Stomach smooth muscle (tissue), 2 donors: ENCODE measurements around the gene MATR3.
"Not testable (repeated sequence)": the region's sequence is repeated elsewhere in the genome, so short reads cannot be mapped to it uniquely, and the experiment has no call there.

Experiments
- H3K27ac ChIP-seq: one replicate; pipeline ENCODE4 v1.7.0; 2013; ENCODE audit warnings: mild to moderate bottlenecking, low read length, inconsistent platforms
- H3K27me3 ChIP-seq, 2 donors: one replicate each; pipeline ENCODE4 v1.7.0; 2013; ENCODE audit warnings: low read length in 2 of 2; ENCODE audit not compliant: insufficient read depth in 2 of 2, control insufficient read depth in 1 of 2
- H3K36me3 ChIP-seq, 2 donors: one replicate each; pipeline ENCODE4 v1.7.0; 2013; ENCODE audit warnings: low read length in 2 of 2; ENCODE audit not compliant: control insufficient read depth in 2 of 2, insufficient read depth in 2 of 2
- H3K4me1 ChIP-seq: one replicate; pipeline ENCODE4 v1.7.0; 2013; ENCODE audit warnings: low read length; ENCODE audit not compliant: control insufficient read depth, insufficient read depth
- H3K4me3 ChIP-seq, 2 donors: one replicate each; pipeline ENCODE4 v1.7.0; 2013; ENCODE audit warnings: low read length in 2 of 2
- H3K9ac ChIP-seq, 2 donors: one replicate each; pipeline ENCODE4 v1.7.0; 2013; ENCODE audit warnings: low read length in 2 of 2, mild to moderate bottlenecking in 1 of 2
- H3K9me3 ChIP-seq, 2 donors: one replicate each; pipeline ENCODE4 v1.7.0; 2013; ENCODE audit warnings: low read length in 2 of 2; ENCODE audit not compliant: control insufficient read depth in 2 of 2
- donor health status: healthy.
- donor health status: Pancreatic carcinoma.

MATR3 gene

GRCh38 chr5:139262742-139263445, 30.6 kb upstream of the MATR3 start:
- Histone ChIP-seq H3K4me1 (peaks cover 8% of the 10 kb centered on the region), H3K27me3 (no peaks in the 10 kb centered on the region), H3K27ac (peak overlapping the region; percentile 37), H3K36me3 (no peaks in the 10 kb centered on the region), H3K9ac (peak overlapping the region; percentile 39 to 58), H3K4me3 (no peak overlapping the region), H3K9me3 (no peaks in the 10 kb centered on the region)

- Histone ChIP-seq H3K27me3 (no peaks in the 10 kb centered on the region), H3K36me3 (no peaks in the 10 kb centered on the region), H3K9ac (no peak overlapping the region), H3K4me1 (peaks cover 10% of the 10 kb centered on the region), H3K9me3 (no peaks in the 10 kb centered on the region), H3K27ac (no peak overlapping the region), H3K4me3 (no peak overlapping the region)
These were observed 30.0 kb upstream of the MATR3 start for GRCh38 chr5:139263536-139263935.

GRCh38 chr5:139263946-139264345, 29.6 kb upstream of the MATR3 start:
- H3K27ac ChIP-seq = no peak overlapping the region
- H3K27me3 ChIP-seq = no peaks in the 10 kb centered on the region
- no peak overlapping the region for H3K4me3 ChIP-seq
- H3K9ac ChIP-seq = no peak overlapping the region
- no peaks in the 10 kb centered on the region for H3K9me3 ChIP-seq
- H3K4me1 ChIP-seq = peaks cover 14% of the 10 kb centered on the region
- H3K36me3 ChIP-seq = no peaks in the 10 kb centered on the region

GRCh38 chr5:139265001-139265400, 28.5 kb upstream of the MATR3 start:
- H3K36me3 ChIP-seq = no peaks in the 10 kb centered on the region
- no peaks in the 10 kb centered on the region for H3K27me3 ChIP-seq
- no peak overlapping the region for H3K9ac ChIP-seq
- H3K9me3 ChIP-seq = no peaks in the 10 kb centered on the region
- no peak overlapping the region for H3K27ac ChIP-seq
- peaks cover 15% of the 10 kb centered on the region for H3K4me1 ChIP-seq
- no peak overlapping the region for H3K4me3 ChIP-seq

GRCh38 chr5:139266236-139266635, 27.3 kb upstream of the MATR3 start:
- Histone ChIP-seq H3K27ac (no peak overlapping the region), H3K9ac (no peak overlapping the region)

GRCh38 chr5:139267481-139267880, 26.1 kb upstream of the MATR3 start:
- H3K9ac ChIP-seq = peak overlapping the region in 1 of 2 donors; percentile 14
- no peak overlapping the region for H3K4me3 ChIP-seq
- H3K36me3 ChIP-seq = no peaks in the 10 kb centered on the region
- no peaks in the 10 kb centered on the region for H3K9me3 ChIP-seq
- no peak overlapping the region for H3K27ac ChIP-seq
- H3K4me1 ChIP-seq = peaks cover 17% of the 10 kb centered on the region
- H3K27me3 ChIP-seq = no peaks in the 10 kb centered on the region

More at GRCh38 chr5:139266236-139266635, 27.3 kb upstream of the MATR3 start:
- Histone ChIP-seq H3K27me3 (no peaks in the 10 kb centered on the region), H3K9me3 (no peaks in the 10 kb centered on the region), H3K4me3 (no peak overlapping the region), H3K36me3 (no peaks in the 10 kb centered on the region), H3K4me1 (peaks cover 18% of the 10 kb centered on the region)

- Histone ChIP-seq H3K4me1 (peaks cover 27% of the 10 kb centered on the region), H3K27ac (peak overlapping the region; percentile 18), H3K27me3 (no peaks in the 10 kb centered on the region)
These were observed 25.0 kb upstream of the MATR3 start for GRCh38 chr5:139268364-139269202.

GRCh38 chr5:139270718-139271117, 22.8 kb upstream of the MATR3 start:
- not testable (repeated sequence) for H3K9ac ChIP-seq, H3K4me3 ChIP-seq, H3K36me3 ChIP-seq, H3K9me3 ChIP-seq, H3K27me3 ChIP-seq
- peak overlapping the region; percentile 38 for H3K27ac ChIP-seq
- H3K4me1 ChIP-seq = peaks cover 39% of the 10 kb centered on the region

More at GRCh38 chr5:139268364-139269202, 25.0 kb upstream of the MATR3 start:
- H3K4me3 ChIP-seq = no peak overlapping the region
- H3K9me3 ChIP-seq = no peaks in the 10 kb centered on the region
- no peaks in the 10 kb centered on the region for H3K36me3 ChIP-seq
- H3K9ac ChIP-seq = no peak overlapping the region

- Histone ChIP-seq H3K4me1 (peaks cover 39% of the 10 kb centered on the region), H3K27ac (peak overlapping the region; percentile 38), H3K27me3 (no peaks in the 10 kb centered on the region), H3K4me3 (no peak overlapping the region), H3K9ac (no peak overlapping the region), H3K9me3 (no peaks in the 10 kb centered on the region), H3K36me3 (no peaks in the 10 kb centered on the region)
These were observed 22.1 kb upstream of the MATR3 start for GRCh38 chr5:139271201-139272027.

GRCh38 chr5:139272471-139273321, 20.8 kb upstream of the MATR3 start:
- H3K27me3 ChIP-seq = no peaks in the 10 kb centered on the region
- peak overlapping the region; percentile 79 for H3K27ac ChIP-seq
- peak overlapping the region; percentile 72 to 92 for H3K4me3 ChIP-seq
- H3K36me3 ChIP-seq = no peaks in the 10 kb centered on the region
- H3K4me1 ChIP-seq = peaks cover 39% of the 10 kb centered on the region
- H3K9ac ChIP-seq = peak overlapping the region; percentile 73 to 87
- no peaks in the 10 kb centered on the region for H3K9me3 ChIP-seq
